HepG2 (cell line): ENCODE data around the gene ENG. TPM values are rescaled to one million over a fixed set of nuclear protein-coding genes. Genes with fewer than 3 reads are reported as not detected.

Experiments
- ARNTL ChIP-seq: sonication (generic); formaldehyde crosslinking; IDR thresholded peaks from 2 replicates; pipeline ENCODE4 v1.4.0; 2020; ENCODE audit warnings: mild to moderate bottlenecking, missing genetic modification reagents
- BRCA1 ChIP-seq: sonication (generic); formaldehyde crosslinking; IDR thresholded peaks from 2 replicates; pipeline ENCODE4 v1.4.0; 2020; ENCODE audit warnings: missing genetic modification reagents
- ETS1 ChIP-seq: sonication (generic); formaldehyde crosslinking; IDR thresholded peaks from 2 replicates; pipeline ENCODE4 v1.4.0; 2020; ENCODE audit warnings: missing genetic modification reagents
- GPN1 ChIP-seq: sonication (generic); formaldehyde crosslinking; IDR thresholded peaks from 2 replicates; pipeline ENCODE4 v1.5.1; 2020; ENCODE audit warnings: missing genetic modification reagents, borderline replicate concordance
- HINFP ChIP-seq: sonication (generic); formaldehyde crosslinking; IDR thresholded peaks from 2 replicates; pipeline ENCODE4 v1.4.0; 2020; ENCODE audit warnings: low read depth, mild to moderate bottlenecking, missing genetic modification reagents
- MTF2 ChIP-seq: sonication (generic); formaldehyde crosslinking; IDR thresholded peaks from 2 replicates; pipeline ENCODE4 v1.5.0; 2020; ENCODE audit warnings: missing genetic modification reagents, borderline replicate concordance
- MXD1 ChIP-seq: sonication (generic); formaldehyde crosslinking; IDR thresholded peaks from 2 replicates; pipeline ENCODE4 v1.4.0; 2020; ENCODE audit warnings: mild to moderate bottlenecking, missing genetic modification reagents
- MZF1 ChIP-seq: sonication (generic); formaldehyde crosslinking; IDR thresholded peaks from 2 replicates; pipeline ENCODE4 v1.8.1; 2023; ENCODE audit warnings: mild to moderate bottlenecking, missing genetic modification reagents, borderline replicate concordance
- RBM22 ChIP-seq: fragments of 200-400 bp; formaldehyde crosslinking; optimal IDR thresholded peaks from 2 replicates; pipeline ENCODE3; 2017; ENCODE audit warnings: mild to moderate bottlenecking, low read length, moderate library complexity
- SNAPC2 ChIP-seq: sonication (generic); formaldehyde crosslinking; IDR thresholded peaks from 2 replicates; pipeline ENCODE4 v1.8.1; 2022; ENCODE audit warnings: mild to moderate bottlenecking, missing genetic modification reagents
- SRY ChIP-seq: sonication (generic); formaldehyde crosslinking; IDR thresholded peaks from 2 replicates; pipeline ENCODE4 v1.8.0; 2022; ENCODE audit warnings: mild to moderate bottlenecking, missing genetic modification reagents
- THAP7 ChIP-seq: sonication (generic); formaldehyde crosslinking; IDR thresholded peaks from 2 replicates; pipeline ENCODE4 v1.8.1; 2023; ENCODE audit warnings: mild to moderate bottlenecking, missing genetic modification reagents
- TP53 ChIP-seq: sonication (generic); formaldehyde crosslinking; conservative IDR thresholded peaks from 2 replicates; pipeline ENCODE4 v1.4.0; 2020; ENCODE audit warnings: missing genetic modification reagents
- ZBTB49 ChIP-seq: sonication (generic); formaldehyde crosslinking; IDR thresholded peaks from 2 replicates; pipeline ENCODE4 v1.4.0; 2020; ENCODE audit warnings: missing genetic modification reagents, borderline replicate concordance
- ZNF335 ChIP-seq: sonication (generic); formaldehyde crosslinking; IDR thresholded peaks from 2 replicates; pipeline ENCODE4 v1.4.0; 2020; ENCODE audit warnings: missing genetic modification reagents
- ZNF616 ChIP-seq: sonication (generic); formaldehyde crosslinking; IDR thresholded peaks from 2 replicates; pipeline ENCODE4 v1.5.0; 2020; ENCODE audit warnings: low read depth, mild to moderate bottlenecking, missing genetic modification reagents
- ZNF720 ChIP-seq: sonication (generic); formaldehyde crosslinking; IDR thresholded peaks from 2 replicates; pipeline ENCODE4 v1.4.0; 2020; ENCODE audit warnings: missing genetic modification reagents
- ZNF740 ChIP-seq: sonication (generic); formaldehyde crosslinking; IDR thresholded peaks from 2 replicates; pipeline ENCODE4 v1.4.0; 2020; ENCODE audit warnings: missing genetic modification reagents
- ZNF781 ChIP-seq: sonication (generic); formaldehyde crosslinking; IDR thresholded peaks from 2 replicates; pipeline ENCODE4 v1.5.1; 2020; ENCODE audit warnings: borderline replicate concordance, mild to moderate bottlenecking, missing genetic modification reagents; ENCODE audit errors: not compliant biosample characterization
- polyA plus RNA-seq, 8 experiments: library from polyadenylated mRNA; depleted of rRNA in 3 of 8; stranded (reverse) in 7 of 8; unstranded in 1 of 8; fragments of >200 nt; fragmentation: Illumina TruSeq in 4 of 8; extraction: Trizol in 4 of 8; gene quantifications; 2 replicates each; pipeline versions ENCODE4 v1.2.1 to v1.2.3, GENCODE V29; 2011 to 2016; ENCODE audit warnings: low read depth in 4 of 8, missing spikeins in 1 of 8, mixed read lengths in 1 of 8; ENCODE audit not compliant: insufficient read depth in 1 of 8
- total RNA-seq, 5 experiments: library from RNA; depleted of rRNA; stranded (reverse); fragments of >200 nt; fragmentation: Illumina TruSeq; extraction: Trizol; gene quantifications; 2 replicates each; pipeline ENCODE4 v1.2.3, GENCODE V29; 2016; ENCODE audit warnings: low read depth in 1 of 5

Gene ENG
- total and polyA plus RNA-seq, 2 of the 13 experiments (the other 11 are each of a cell fraction or from before 2014, with no cell fraction given) = 0.02 to 1.1 TPM

- TF ChIP-seq HINFP (CRISPR knock-in tag) (no peak), BRCA1 (CRISPR knock-in tag) (no peak), TP53 (no peak), GPN1 (CRISPR knock-in tag) (no peak), ZNF740 (no peak), ARNTL (CRISPR knock-in tag) (0 out of 2 replicates have a peak, but pooled peaks have one; percentile 43), ZNF616 (CRISPR knock-in tag) (no peak), ZNF781 (CRISPR knock-in tag) (no peak), ZNF335 (CRISPR knock-in tag) (no peak; the same call in 1 of the 2 replicates), THAP7 (0 out of 2 replicates have a peak, but pooled peaks have one; percentile 60), ZNF720 (CRISPR knock-in tag) (no peak), ZBTB49 (CRISPR knock-in tag) (no peak), SNAPC2 (CRISPR knock-in tag) (no peak), MZF1 (CRISPR knock-in tag) (no peak), ETS1 (CRISPR knock-in tag) (no peak), SRY (CRISPR knock-in tag) (peak; percentile 56; the same call in 1 of the 2 replicates), RBM22 (no peak), MXD1 (no peak), MTF2 (CRISPR knock-in tag) (no peak)
Measured at GRCh38 chr9:127897193-127897692, 42.8 kb upstream of the ENG start (continued).
